ENCODE results near the gene GOLGA6B.
A peak's percentile ranks its signal among the peaks of the same experiment; 100 is the strongest.
"Not testable (repeated sequence)": the region's sequence is repeated elsewhere in the genome, so short reads cannot be mapped to it uniquely, and the experiment has no call there.

GRCh38 chr15:72636519-72637282 is 17.8 kb upstream of the GOLGA6B start:
- not testable (repeated sequence) for TF ChIP-seq POLR2AphosphoS5 (IDR thresholded peaks at IDR 0.05; ENCODE audit: low read depth, low read length); CTCF (IDR thresholded peaks at IDR 0.05 in 2 of 3, conservative IDR thresholded peaks at IDR 0.05 in 1 of 3; ENCODE audit: borderline replicate concordance in 1 of 3, insufficient read depth in 1 of 3, low read depth in 2 of 3, low read length in 2 of 3); EGR1 (IDR thresholded peaks at IDR 0.05; ENCODE audit: low read depth); EZH2 (IDR thresholded peaks at IDR 0.05); TCF7L2 (IDR thresholded peaks at IDR 0.05; ENCODE audit: borderline replicate concordance, extremely low read depth, insufficient read depth, insufficient read length); CEBPB (IDR thresholded peaks at IDR 0.05; ENCODE audit: low read depth); POLR2A (IDR thresholded peaks at IDR 0.05; ENCODE audit: borderline replicate concordance, extremely low read depth, insufficient read depth, insufficient read length); SP1 (IDR thresholded peaks at IDR 0.05; ENCODE audit: low read depth); YY1 (IDR thresholded peaks at IDR 0.05; ENCODE audit: extremely low read depth, insufficient replicate concordance, low read depth, low read length)
- TF ChIP-seq ELF1 (IDR thresholded peaks at IDR 0.05; ENCODE audit: borderline replicate concordance, low read depth) = peak; percentile 25; the same call in 1 of the 2 replicates
